Peyer's patch (tissue), 4 donors: ENCODE measurements around the gene OLA1.

Source experiments
- POLR2A ChIP-seq, 2 donors: fragments of 450-650 bp; IDR thresholded peaks; one replicate each; pipeline ENCODE4 v1.5.1; 2017; ENCODE audit warnings: antibody characterized with exemption in 2 of 2, mild to moderate bottlenecking in 2 of 2, moderate library complexity in 2 of 2
- TF ChIP-seq, protein P1 (sequence below), 6 experiments: fragments of 450-650 bp in 4 of 6; fragments of 200-600 bp in 2 of 6; sonication (generic) in 1 of 6; IDR thresholded peaks; one replicate each; pipeline ENCODE4 v1.5.1; 2017 to 2019; ENCODE audit warnings: antibody characterized with exemption in 6 of 6, mild to moderate bottlenecking in 3 of 6, moderate library complexity in 1 of 6

- TF ChIP-seq, protein P1, sequence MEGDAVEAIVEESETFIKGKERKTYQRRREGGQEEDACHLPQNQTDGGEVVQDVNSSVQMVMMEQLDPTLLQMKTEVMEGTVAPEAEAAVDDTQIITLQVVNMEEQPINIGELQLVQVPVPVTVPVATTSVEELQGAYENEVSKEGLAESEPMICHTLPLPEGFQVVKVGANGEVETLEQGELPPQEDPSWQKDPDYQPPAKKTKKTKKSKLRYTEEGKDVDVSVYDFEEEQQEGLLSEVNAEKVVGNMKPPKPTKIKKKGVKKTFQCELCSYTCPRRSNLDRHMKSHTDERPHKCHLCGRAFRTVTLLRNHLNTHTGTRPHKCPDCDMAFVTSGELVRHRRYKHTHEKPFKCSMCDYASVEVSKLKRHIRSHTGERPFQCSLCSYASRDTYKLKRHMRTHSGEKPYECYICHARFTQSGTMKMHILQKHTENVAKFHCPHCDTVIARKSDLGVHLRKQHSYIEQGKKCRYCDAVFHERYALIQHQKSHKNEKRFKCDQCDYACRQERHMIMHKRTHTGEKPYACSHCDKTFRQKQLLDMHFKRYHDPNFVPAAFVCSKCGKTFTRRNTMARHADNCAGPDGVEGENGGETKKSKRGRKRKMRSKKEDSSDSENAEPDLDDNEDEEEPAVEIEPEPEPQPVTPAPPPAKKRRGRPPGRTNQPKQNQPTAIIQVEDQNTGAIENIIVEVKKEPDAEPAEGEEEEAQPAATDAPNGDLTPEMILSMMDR (IDR thresholded peaks at IDR 0.05), result no peak
- no peak for TF ChIP-seq POLR2A (IDR thresholded peaks at IDR 0.05)
Measured at GRCh38 chr2:174124181-174124580, 124.2 kb downstream of the OLA1 start.
